Skeletal muscle tissue (tissue), 4 donors: ENCODE results near the gene OXA1L. TPM values are rescaled to one million over a fixed set of nuclear protein-coding genes. Genes with fewer than 3 reads are reported as not detected.

ENCODE experiments used
- H3K27ac ChIP-seq: one replicate; pipeline ENCODE4 v1.7.0; 2013; ENCODE audit warnings: mild to moderate bottlenecking, low read depth, low read length, inconsistent platforms
- H3K27me3 ChIP-seq, 3 donors: one replicate each; pipeline ENCODE4 v1.7.0; 2013; ENCODE audit warnings: low read length in 3 of 3; ENCODE audit not compliant: control insufficient read depth in 3 of 3, insufficient read depth in 3 of 3
- H3K36me3 ChIP-seq, 3 donors: one replicate each; pipeline ENCODE4 v1.7.0; 2013; ENCODE audit warnings: low read length in 3 of 3; ENCODE audit not compliant: control insufficient read depth in 3 of 3, insufficient read depth in 3 of 3
- H3K4me1 ChIP-seq, 3 donors: one replicate each; pipeline ENCODE4 v1.7.0; 2013; ENCODE audit warnings: low read length in 3 of 3, mild to moderate bottlenecking in 3 of 3; ENCODE audit not compliant: control insufficient read depth in 3 of 3, insufficient read depth in 3 of 3
- H3K4me3 ChIP-seq, 3 donors: one replicate each; pipeline ENCODE4 v1.7.0; 2013; ENCODE audit warnings: low read length in 3 of 3
- H3K9ac ChIP-seq, 3 donors: one replicate each; pipeline ENCODE4 v1.7.0; 2013; ENCODE audit warnings: low read length in 3 of 3, mild to moderate bottlenecking in 3 of 3, moderate library complexity in 2 of 3, low read depth in 1 of 3
- H3K9me3 ChIP-seq, 3 donors: one replicate each; pipeline ENCODE4 v1.7.0; 2013; ENCODE audit warnings: low read length in 3 of 3; ENCODE audit not compliant: control insufficient read depth in 3 of 3
- total RNA-seq: library from RNA; depleted of rRNA; stranded (reverse); fragments of >200 nt; gene quantifications from one replicate; pipeline ENCODE4 v1.2.3, GENCODE V29; 2014
- donor health status: Osteomylitis.

Gene OXA1L
- total RNA-seq, 1 donor from 2014 or later, result 79.9 TPM

GRCh38 chr14:22807432-22808087, 41.1 kb downstream of the OXA1L start:
- no peaks in the 10 kb centered on the region for H3K27me3 ChIP-seq
- H3K9ac ChIP-seq, result no peak overlapping the region
- no peak overlapping the region for H3K27ac ChIP-seq
- no peaks in the 10 kb centered on the region for H3K4me1 ChIP-seq
- H3K9me3 ChIP-seq, result no peaks in the 10 kb centered on the region
- no peak overlapping the region for H3K4me3 ChIP-seq
- H3K36me3 ChIP-seq, result no peaks in the 10 kb centered on the region

- H3K27ac ChIP-seq, result no peak overlapping the region
- no peaks in the 10 kb centered on the region for H3K36me3 ChIP-seq
- no peak overlapping the region for H3K4me3 ChIP-seq
- no peak overlapping the region for H3K9ac ChIP-seq
- no peaks in the 10 kb centered on the region for H3K4me1 ChIP-seq
- no peaks in the 10 kb centered on the region for H3K27me3 ChIP-seq
- H3K9me3 ChIP-seq, result no peaks in the 10 kb centered on the region
Observed at GRCh38 chr14:22808388-22809209, 42.1 kb downstream of the OXA1L start.

- H3K4me1 ChIP-seq, result peaks cover 0 to 6% (median 4%) of the 10 kb centered on the region in 3 donors
- H3K9ac ChIP-seq, result no peak overlapping the region
- H3K9me3 ChIP-seq, result no peaks in the 10 kb centered on the region
- peaks cover 0 to 3% (median 0%) of the 10 kb centered on the region in 3 donors for H3K27me3 ChIP-seq
- no peaks in the 10 kb centered on the region for H3K36me3 ChIP-seq
- H3K4me3 ChIP-seq, result no peak overlapping the region
- H3K27ac ChIP-seq, result no peak overlapping the region
Observed at GRCh38 chr14:22811722-22812121, 45.2 kb downstream of the OXA1L start.

- Histone ChIP-seq H3K27me3 (peaks cover 0 to 3% (median 0%) of the 10 kb centered on the region in 3 donors), H3K9ac (no peak overlapping the region), H3K9me3 (no peaks in the 10 kb centered on the region), H3K36me3 (no peaks in the 10 kb centered on the region), H3K27ac (no peak overlapping the region), H3K4me3 (no peak overlapping the region), H3K4me1 (peaks cover 0 to 6% (median 4%) of the 10 kb centered on the region in 3 donors)
Observed at GRCh38 chr14:22812744-22813143, 46.3 kb downstream of the OXA1L start.

GRCh38 chr14:22813145-22813544, 46.7 kb downstream of the OXA1L start:
- H3K9me3 ChIP-seq, result no peaks in the 10 kb centered on the region
- H3K4me1 ChIP-seq, result peaks cover 0 to 6% (median 4%) of the 10 kb centered on the region in 3 donors
- no peak overlapping the region for H3K4me3 ChIP-seq
- H3K27me3 ChIP-seq, result peaks cover 0 to 3% (median 0%) of the 10 kb centered on the region in 3 donors
- no peaks in the 10 kb centered on the region for H3K36me3 ChIP-seq
- no peak overlapping the region for H3K9ac ChIP-seq
- H3K27ac ChIP-seq, result no peak overlapping the region

GRCh38 chr14:22814373-22814772, 47.9 kb downstream of the OXA1L start:
- H3K9me3 ChIP-seq, result no peaks in the 10 kb centered on the region
- no peak overlapping the region for H3K9ac ChIP-seq
- H3K4me3 ChIP-seq, result peak overlapping the region in 1 of 3 donors; percentile 10
- H3K27ac ChIP-seq, result no peak overlapping the region
- peaks cover 3 to 8% (median 6%) of the 10 kb centered on the region in 3 donors for H3K4me1 ChIP-seq
- peaks cover 0 to 3% (median 0%) of the 10 kb centered on the region in 3 donors for H3K27me3 ChIP-seq
- H3K36me3 ChIP-seq, result no peaks in the 10 kb centered on the region

GRCh38 chr14:22814941-22815713, 48.6 kb downstream of the OXA1L start, which contains the start of gene SLC7A7:
SLC7A7 (minus strand) TSS chr14:22815435; CDS start chr14:22813398, 2,037 bp downstream.
- Histone ChIP-seq H3K4me1 (peaks cover 6 to 12% (median 10%) of the 10 kb centered on the region in 3 donors), H3K4me3 (peak within 1 kb of the TSS in 2 of 3 donors; percentile 10 to 40), H3K27me3 (peaks cover 0 to 7% (median 0%) of the 10 kb centered on the region in 3 donors), H3K9me3 (no peaks in the 10 kb centered on the region), H3K36me3 (no peaks in the 10 kb centered on the region), H3K27ac (peak within 1 kb of the TSS; percentile 30), H3K9ac (peak within 1 kb of the TSS in 1 of 3 donors; percentile 43)

GRCh38 chr14:22819151-22819988, 52.9 kb downstream of the OXA1L start:
- Histone ChIP-seq H3K36me3 (no peaks in the 10 kb centered on the region), H3K27ac (peak overlapping the region; percentile 27), H3K9me3 (no peaks in the 10 kb centered on the region), H3K27me3 (peaks cover 0 to 7% (median 4%) of the 10 kb centered on the region in 3 donors), H3K4me1 (peaks cover 13 to 17% (median 14%) of the 10 kb centered on the region in 3 donors), H3K4me3 (peak overlapping the region in 2 of 3 donors; percentile 49 to 70), H3K9ac (peak overlapping the region in 1 of 3 donors; percentile 45)

- H3K9me3 ChIP-seq, result no peaks in the 10 kb centered on the region
- H3K4me3 ChIP-seq, result no peak overlapping the region
- H3K27ac ChIP-seq, result no peak overlapping the region
- no peak overlapping the region for H3K9ac ChIP-seq
- peaks cover 12 to 14% (median 13%) of the 10 kb centered on the region in 3 donors for H3K4me1 ChIP-seq
- H3K27me3 ChIP-seq, result peaks cover 0 to 4% (median 4%) of the 10 kb centered on the region in 3 donors
- no peaks in the 10 kb centered on the region for H3K36me3 ChIP-seq
Observed at GRCh38 chr14:22820731-22821130, 54.2 kb downstream of the OXA1L start.
